UCSD-AML1 (cell line): Measurements from ENCODE around the gene MARCHF5.
"Not testable (repeated sequence)": the region's sequence is repeated elsewhere in the genome, so short reads cannot be mapped to it uniquely, and the experiment has no call there.

Experiments used
- DNase-seq: peaks from one replicate; lab custom pipeline; 2025; ENCODE audit not compliant: unreplicated experiment; lab: John Stamatoyannopoulos, UW

Gene MARCHF5

DNA sequence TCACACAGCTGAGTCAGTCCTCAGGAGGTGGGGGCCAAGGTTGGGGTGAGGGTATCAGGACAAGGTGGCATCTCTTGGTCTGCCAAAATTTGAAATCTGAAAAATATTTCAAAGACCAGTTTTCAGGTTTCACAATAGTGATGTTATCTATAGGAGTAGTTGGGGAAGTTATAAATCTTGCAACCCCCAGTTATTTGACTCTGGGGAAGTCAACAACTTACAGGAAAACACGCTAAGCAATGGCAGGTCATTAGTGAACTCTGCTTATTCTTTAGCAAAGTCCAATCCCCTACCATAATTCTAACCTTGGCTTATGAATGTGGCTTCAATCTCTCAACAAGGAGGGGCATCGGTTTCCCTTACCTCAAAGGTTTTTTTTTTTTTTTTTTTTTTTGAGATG, 94.9 kb downstream of the MARCHF5 start:
- DNase-seq, result no peak

DNA sequence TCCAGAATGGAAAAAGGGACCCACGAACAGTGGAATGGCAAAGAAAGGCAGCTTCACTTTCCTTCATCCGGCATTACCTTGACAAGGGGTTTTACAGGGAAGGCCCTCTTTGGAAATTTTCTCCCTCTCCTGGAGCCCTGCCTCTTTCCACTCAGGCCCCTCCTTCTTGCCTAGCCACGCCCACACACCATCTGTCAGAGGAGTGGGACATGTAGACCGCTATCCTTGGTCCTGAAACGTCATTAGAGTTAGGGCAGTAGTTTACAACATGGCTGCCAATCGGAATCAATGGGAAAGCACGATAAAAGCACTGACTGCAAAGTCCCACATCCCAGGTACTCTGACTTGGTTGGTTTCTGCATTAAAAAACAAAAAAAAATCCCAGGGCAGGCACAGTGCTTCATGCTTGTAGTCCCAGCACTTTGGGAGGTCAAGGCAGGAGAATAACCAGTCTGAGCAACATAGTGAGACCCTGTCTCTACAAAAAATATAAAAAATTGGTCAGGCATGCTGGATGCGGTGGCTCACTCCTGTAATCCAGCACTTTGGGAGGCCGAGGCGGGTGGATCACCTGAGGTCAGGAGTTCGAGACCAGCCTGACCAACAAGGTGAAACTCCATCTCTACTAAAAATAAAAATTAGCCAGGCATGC, 96.4 kb downstream of the MARCHF5 start:
- peak; percentile 40 for DNase-seq

DNA sequence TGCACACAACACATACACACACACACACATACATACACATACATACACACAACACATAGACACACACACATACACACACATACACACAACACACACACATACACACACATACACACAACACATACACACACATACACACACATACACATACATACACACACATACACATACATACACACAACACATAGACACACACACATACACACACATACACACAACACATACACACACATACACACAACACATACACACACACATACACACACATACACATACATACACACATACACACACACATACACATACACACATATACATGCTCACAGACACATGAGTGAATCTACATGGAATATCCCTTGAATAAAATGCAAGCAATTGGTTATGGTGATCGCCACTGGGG, 102.2 kb downstream of the MARCHF5 start:
- DNase-seq, result not testable (repeated sequence)

DNA sequence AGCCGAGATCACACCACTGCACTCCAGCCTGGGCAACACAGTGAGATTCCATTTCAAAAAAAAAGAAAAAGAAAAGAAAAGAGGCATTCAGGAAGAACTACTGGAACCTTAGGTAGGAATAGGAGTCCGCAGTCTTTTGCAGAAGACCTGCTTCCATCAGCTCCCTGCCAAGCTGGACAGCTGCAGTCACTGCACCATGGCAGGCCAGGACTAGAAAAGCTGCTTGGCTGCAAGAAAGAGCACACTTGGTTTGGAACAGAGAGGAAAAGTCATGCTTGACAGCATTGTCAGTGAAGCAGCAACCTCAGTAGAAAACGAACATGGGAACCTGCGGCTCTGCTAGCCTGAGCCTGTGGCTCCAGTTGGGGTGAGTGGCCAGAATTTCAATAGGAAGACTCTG, 104.3 kb downstream of the MARCHF5 start:
- DNase-seq, result no peak

DNA sequence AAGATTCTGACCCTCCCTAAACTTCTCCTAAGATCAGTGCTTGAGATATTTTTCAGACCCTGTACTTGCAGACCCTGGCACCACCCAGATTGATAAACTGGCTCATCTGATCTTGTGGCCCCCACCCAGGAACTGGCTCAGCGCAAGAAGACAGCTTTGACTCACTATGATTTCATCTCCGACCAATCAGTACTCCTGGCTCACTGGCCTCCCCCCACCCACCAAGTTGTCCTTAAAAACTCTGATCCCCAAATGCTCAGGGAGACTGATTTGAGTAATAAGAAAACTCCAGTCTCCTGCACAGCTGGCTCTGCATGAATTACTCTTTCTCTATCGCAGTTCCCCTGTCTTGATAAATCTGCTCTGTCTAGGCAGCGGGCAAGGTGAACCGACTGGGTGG, 111.3 kb downstream of the MARCHF5 start:
- not testable (repeated sequence) for DNase-seq
